Heart left ventricle (tissue), 13 donors: Measurements from ENCODE around the gene CRYBB1.

Source experiments
- CTCF ChIP-seq, 12 donors: fragments of 200-600 bp; sonication (generic) in 4 of 12; IDR thresholded peaks; one replicate each; pipeline versions ENCODE4 v1.5.0 to v1.8.0; 2018 to 2022; ENCODE audit warnings: antibody characterized with exemption in 12 of 12, mild to moderate bottlenecking in 5 of 12
- POLR2A ChIP-seq, 2 donors: fragments of 450-650 bp; IDR thresholded peaks; one replicate each; pipeline ENCODE4 v1.6.1; 2017; ENCODE audit warnings: antibody characterized with exemption in 2 of 2, mild to moderate bottlenecking in 2 of 2, moderate library complexity in 2 of 2
- donor health status: ischemic (EF 13 %, LVEDD 7.1; RV severe dilation, severe dysfunction).
- donor health status: DM: no; HTN: yes; CAD: no.
- donor health status: DM: no; HTN: no; CAD: no.
- donor health status: ischemic (EF 25% LVEDD 6.9; RV normal size, moderate dysfunction).
- donor health status: ischemic (EF 25% LVEDD 5.7; RV mildly dilated, moderate dysfunction).
- donor health status: ischemic (EF 35%, LVEDD 5.7; RV mildly dilated, moderate dysfunction).
- donor health status: nonischemic (EF 11% LVEDD 7.7; RV severe dilation, severe dysfunction).
- donor health status: DM: yes; HTN: yes; CAD: no.
- donor health status: PGD.
- donor health status: ischemic (EF 29% LVEDD 5.4; RV normal size, mild dysfunction).
- donor health status: nonischemic (EF 23%, LVEDD 6.1; RV moderate dilation, normal function).

GRCh38 chr22:26552466-26552865, 65.4 kb downstream of the CRYBB1 start:
- TF ChIP-seq CTCF (IDR thresholded peaks at IDR 0.05) (no peak), POLR2A (IDR thresholded peaks at IDR 0.05) (no peak)
